Left renal cortex interstitium (tissue), 4 donors: ENCODE results near the gene SYT17. TPM values are rescaled to one million over a fixed set of nuclear protein-coding genes. Genes with fewer than 3 reads are reported as not detected.

Source experiments
- DNase-seq, 4 donors: peaks; one replicate each; pipeline ENCODE4 v3.0.0-alpha.2; 2013; ENCODE audit warnings: low read depth in 4 of 4, low spot score in 2 of 4, missing footprints in 1 of 4
- polyA plus RNA-seq, 4 donors: library from polyadenylated mRNA; unstranded; fragments of 120-200 nt; gene quantifications; one replicate each; pipeline ENCODE4 v1.2.1, GENCODE V29; 2013; ENCODE audit not compliant: insufficient read length in 4 of 4

The SYT17 gene
- polyA plus RNA-seq, 4 donors: 9.4 to 11.7 (median 10.2) TPM

DNA sequence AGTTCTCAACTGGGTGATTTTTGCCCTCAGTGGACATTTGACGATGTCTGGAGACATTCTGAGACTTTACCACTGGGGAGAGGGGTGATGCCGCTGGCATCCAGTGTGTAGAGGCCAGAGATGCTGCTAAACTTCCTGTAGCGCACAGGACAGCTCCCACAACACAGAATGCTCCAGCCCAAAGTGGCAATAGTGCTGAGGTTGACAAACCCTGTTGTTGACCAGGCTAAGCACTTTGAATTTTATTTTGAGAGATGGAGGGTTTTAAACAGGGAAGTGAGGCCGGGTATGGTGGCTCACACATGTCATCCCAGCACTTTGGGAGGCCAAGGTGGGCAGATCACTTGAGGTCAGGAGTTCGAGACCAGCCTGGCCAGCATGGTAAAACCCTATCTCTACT lies 44.0 kb downstream of the SYT17 start:
- DNase-seq: no peak

- no peak for DNase-seq
These were observed 45.8 kb downstream of the SYT17 start for GRCh38 chr16:19213885-19214284.

- no peak for DNase-seq
These were observed 47.7 kb downstream of the SYT17 start for GRCh38 chr16:19215705-19216104.

- no peak for DNase-seq
These were observed 50.5 kb downstream of the SYT17 start for GRCh38 chr16:19218581-19218980.

DNA sequence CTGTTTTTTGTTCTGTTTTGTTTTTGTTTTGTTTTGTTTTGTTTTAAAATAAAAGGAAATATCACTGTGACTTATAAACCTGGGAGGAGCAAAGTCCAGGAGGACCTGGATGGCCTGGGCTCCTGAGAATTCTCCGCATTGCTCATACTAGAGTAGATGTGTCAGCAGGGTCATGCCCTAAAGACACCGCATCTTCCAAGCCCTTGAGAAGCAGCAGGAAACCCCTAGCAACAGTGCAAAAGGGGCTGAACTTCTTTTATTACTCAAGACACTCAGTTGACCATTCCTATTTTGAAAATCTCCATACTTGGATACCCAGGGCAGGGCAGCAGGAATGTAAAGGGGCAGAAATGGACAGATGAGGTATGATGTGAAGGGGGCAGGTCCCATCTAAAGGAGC lies 51.8 kb downstream of the SYT17 start:
- DNase-seq: no peak

GRCh38 chr16:19223235-19224170 lies 55.5 kb downstream of the SYT17 start:
- DNase-seq: no peak

DNA sequence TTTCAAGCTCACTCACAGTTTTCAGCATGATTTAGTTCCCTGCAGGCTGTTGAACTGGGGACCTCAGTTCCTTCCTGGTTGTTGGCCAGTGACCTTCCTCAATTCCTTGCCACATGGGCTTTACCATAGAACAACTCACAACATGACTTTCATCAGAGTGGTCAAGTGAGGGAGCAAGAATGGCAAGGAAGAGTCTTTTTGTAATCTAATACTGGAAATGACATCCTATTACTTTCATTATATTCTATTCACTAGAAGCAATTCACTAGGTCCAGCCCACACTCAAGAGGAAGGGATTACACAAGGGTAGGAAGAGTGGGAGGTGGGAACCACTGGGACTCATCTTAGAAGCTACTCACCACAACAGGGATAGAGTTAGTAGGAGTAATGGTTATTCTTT lies 57.6 kb downstream of the SYT17 start:
- DNase-seq: no peak

- no peak for DNase-seq
These were observed 59.6 kb downstream of the SYT17 start for GRCh38 chr16:19227643-19228042.

DNA sequence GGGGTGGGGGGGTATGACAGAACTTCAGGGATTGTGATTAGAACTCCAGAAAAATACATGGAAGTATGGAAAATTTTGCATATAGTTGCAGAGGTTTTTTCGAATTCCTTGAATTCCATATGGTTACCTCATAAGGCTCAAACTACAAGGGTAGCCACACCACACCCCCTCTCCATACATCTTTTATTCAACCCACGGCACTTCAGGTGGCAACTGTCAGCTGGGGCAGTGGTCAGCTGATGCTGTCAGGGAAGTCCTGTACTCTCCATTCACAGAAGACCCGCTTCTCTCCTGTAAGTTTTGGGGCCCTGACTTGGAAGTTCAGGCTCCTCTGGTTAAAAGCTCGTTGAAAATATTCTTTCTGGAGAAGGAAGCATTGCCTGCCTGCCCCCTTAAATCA lies 60.0 kb downstream of the SYT17 start:
- DNase-seq: no peak

DNA sequence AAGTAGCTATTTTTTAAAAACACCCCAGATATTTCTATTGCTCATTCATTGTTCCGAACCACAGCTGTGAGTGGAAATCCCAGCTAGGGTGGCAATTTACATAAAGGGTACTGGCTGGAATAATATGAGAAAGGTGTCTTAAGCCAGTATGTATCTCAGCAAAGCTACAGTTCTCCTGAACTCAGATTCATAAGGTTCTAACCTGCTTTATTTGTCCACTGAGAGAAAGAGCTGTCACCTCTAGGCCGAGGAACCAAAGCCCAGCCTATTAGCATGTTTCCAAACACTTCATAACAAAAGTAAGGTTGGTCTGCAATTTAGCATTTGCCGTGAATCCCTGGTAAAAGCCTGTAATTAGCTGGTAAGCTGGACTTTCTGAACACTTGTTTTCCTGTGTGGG lies 60.5 kb downstream of the SYT17 start:
- no peak for DNase-seq

- no peak for DNase-seq
These were observed 62.5 kb downstream of the SYT17 start for GRCh38 chr16:19230575-19230974.

DNA sequence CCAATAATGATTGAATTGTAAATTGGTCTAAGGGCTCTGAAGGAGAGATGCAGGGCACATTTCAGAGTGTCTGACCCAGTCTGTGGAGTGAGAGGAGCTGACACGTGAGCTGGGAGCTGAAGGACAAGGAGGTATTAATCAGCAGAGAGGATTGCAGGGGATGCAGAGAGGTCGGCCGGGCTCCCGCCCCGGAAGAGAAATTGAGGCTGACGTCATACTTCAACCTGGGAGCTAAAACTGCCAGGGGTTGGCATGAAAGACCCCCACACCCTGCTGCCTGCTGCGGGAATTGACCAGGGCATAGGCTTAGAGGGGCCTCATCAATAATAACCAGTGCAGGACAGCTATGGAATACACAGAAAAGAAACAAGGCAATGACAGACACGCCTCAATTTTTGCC lies 63.8 kb downstream of the SYT17 start:
- DNase-seq: no peak

- DNase-seq: no peak
These were observed 64.9 kb downstream of the SYT17 start for GRCh38 chr16:19232988-19233387.

DNA sequence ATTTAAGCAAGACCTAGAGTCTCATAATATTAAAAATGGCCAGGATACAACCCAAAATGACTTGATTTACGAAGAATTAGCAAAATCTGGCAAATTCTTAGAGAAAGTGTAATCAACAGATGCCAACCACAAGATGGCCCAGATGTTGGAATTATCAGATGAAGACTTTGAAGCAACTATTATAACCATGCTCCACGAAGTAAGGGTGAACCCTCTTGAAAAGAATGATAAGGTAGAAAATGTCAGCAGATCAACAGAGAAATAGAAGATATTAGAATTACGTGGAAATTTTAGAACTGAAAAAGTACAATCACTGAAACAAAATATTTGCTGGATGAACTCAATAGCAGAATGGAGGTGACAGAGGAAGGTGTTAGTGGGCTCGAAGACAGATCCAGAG lies 67.4 kb downstream of the SYT17 start:
- DNase-seq: no peak

DNA sequence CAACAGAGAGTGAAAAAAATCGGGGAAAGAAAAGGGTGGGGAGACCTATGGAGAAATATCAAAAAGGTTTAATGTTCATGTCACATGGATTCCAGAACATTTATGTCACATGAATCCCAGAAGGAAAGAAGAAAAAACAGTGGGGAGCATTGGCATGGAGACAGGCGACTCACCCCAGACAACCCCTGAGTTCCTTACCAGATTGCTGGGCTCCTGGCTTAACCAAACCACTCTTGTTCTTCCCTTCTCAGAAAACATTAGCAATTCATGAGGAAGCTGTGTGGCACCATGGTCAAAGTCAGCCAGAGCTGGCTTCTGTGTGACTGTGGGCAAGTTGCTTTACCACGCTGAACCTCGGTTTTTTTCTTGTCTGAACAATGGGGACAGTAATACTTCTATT lies 67.8 kb downstream of the SYT17 start:
- DNase-seq: no peak

- DNase-seq: no peak
These were observed 68.6 kb downstream of the SYT17 start for GRCh38 chr16:19236561-19237209.

DNA sequence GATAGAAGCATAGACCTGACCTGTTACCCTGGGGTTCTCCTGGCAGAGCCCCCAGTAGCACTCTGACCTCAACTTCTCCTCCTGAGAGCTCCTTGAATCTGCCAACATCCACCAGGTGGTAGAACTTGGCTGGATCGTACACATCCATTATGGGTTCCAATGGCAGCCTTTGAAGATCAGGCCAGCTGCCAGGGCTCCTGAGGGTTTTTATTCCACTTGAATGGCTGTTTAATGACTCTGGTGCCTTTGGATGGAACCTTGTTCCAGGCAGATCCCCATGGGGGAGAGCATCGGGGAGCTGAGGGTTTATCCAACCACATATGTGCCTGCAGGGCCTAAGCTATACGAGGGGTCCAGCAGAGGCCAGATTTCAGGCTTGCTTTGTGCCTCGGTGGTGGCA lies 70.4 kb downstream of the SYT17 start:
- DNase-seq: no peak

GRCh38 chr16:19239511-19240155 lies 71.6 kb downstream of the SYT17 start:
- DNase-seq: no peak

DNA sequence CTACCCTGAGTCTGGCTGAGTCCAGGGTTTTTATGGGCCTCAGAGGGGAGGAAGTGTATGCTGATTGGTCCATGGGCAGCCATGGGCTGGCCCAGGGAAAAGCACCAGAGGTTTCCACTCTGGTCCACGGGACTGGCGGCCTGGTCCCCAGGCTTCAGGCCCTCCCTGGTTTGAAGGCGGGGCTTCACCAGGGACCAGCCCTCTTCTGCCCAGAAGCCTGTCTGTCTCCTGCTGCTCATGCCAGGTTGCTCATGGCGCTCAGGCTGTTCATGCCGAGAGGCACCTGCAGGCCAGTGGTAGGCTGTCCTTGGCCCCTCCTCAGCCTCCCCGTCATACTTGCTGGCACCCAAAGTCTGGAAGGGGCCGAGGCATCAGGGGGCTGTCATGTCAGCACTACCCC lies 72.5 kb downstream of the SYT17 start:
- DNase-seq: no peak

DNA sequence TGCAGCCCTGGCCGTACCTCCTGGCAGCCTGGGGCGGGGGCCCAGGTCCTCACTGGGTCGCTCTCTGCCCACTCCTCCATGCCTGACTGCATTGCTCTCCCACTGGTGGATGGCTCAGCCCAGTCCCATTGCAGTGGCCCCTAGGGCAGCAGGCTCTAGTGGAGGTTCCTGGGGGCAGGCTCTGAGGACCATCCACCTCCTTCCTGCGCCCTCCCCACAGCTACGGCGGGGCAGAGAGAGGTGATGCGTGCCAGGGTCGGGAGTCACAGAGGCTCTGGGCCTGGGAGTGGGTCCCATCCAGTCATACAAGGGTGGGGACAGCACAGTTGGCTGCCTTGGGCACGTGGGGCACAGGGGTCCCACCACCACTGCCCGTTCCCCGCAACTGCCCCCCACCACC lies 73.5 kb downstream of the SYT17 start:
- no peak for DNase-seq

DNA sequence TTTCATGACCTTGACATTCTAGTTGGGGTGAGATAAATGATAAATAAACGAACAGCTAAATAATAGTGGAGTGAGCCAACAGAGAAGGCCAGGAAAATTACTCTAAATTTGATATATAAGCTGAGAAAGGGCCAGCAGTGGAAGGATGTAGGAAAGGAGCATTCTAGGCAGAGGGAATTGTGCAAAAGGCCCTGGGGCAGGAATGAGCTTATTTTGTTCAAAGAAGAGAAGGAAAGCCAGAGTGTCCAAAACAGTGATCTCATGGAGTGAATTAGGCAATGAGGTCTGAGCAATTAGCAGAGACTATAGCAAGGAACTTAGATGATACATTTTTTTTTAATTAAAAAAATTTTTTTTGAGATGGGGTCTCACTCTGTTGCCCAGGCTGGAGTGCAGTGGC lies 74.1 kb downstream of the SYT17 start:
- DNase-seq: no peak
